Activated CD4-positive, CD25-positive, alpha-beta regulatory T cell treated with anti-CD3 and anti-CD28 coated beads, Interleukin-2, amount 50 U/mL, for 16 hours (primary cell): Measurements from ENCODE around the gene MAP3K7.

Experiments used
- DNase-seq: peaks from one replicate; pipeline ENCODE4 v3.0.0-alpha.2; 2020; ENCODE audit warnings: low read depth, low spot score

MAP3K7 gene

GRCh38 chr6:90586836-90587638, at the start of gene MAP3K7:
Gene MAP3K7, minus strand, starts transcription at chr6:90587072. Its CDS starts 189 bp downstream, at chr6:90586883.
- DNase-seq = peak; percentile 87

GRCh38 chr6:90631046-90631445, 44.2 kb upstream of the MAP3K7 start:
- DNase-seq = no peak

GRCh38 chr6:90621581-90621980, 34.7 kb upstream of the MAP3K7 start:
- no peak for DNase-seq

- no peak for DNase-seq
Observed at GRCh38 chr6:90619221-90619620, 32.3 kb upstream of the MAP3K7 start.

- DNase-seq = no peak
Observed at GRCh38 chr6:90612313-90612680, 25.4 kb upstream of the MAP3K7 start.

- no peak for DNase-seq
Observed at GRCh38 chr6:90611543-90612312, 24.9 kb upstream of the MAP3K7 start.

- no peak for DNase-seq
Observed at GRCh38 chr6:90610751-90611542, 24.1 kb upstream of the MAP3K7 start.

- DNase-seq = no peak
Observed at GRCh38 chr6:90610301-90610750, 23.5 kb upstream of the MAP3K7 start.

GRCh38 chr6:90605749-90606340, 19.0 kb upstream of the MAP3K7 start:
- no peak for DNase-seq

- DNase-seq = no peak
Observed at GRCh38 chr6:90604546-90604945, 17.7 kb upstream of the MAP3K7 start.

- DNase-seq = no peak
Observed at GRCh38 chr6:90599151-90599550, 12.3 kb upstream of the MAP3K7 start.

GRCh38 chr6:90598192-90598951, 11.5 kb upstream of the MAP3K7 start:
- no peak for DNase-seq

GRCh38 chr6:90596967-90597539, 10.2 kb upstream of the MAP3K7 start:
- no peak for DNase-seq

GRCh38 chr6:90595854-90596253, 9.0 kb upstream of the MAP3K7 start:
- DNase-seq = no peak

GRCh38 chr6:90586546-90586835, 381 bp downstream of the MAP3K7 start:
- no peak for DNase-seq

- DNase-seq = no peak
Observed at GRCh38 chr6:90584636-90585255, 2.1 kb downstream of the MAP3K7 start.

GRCh38 chr6:90583836-90584481, 2.9 kb downstream of the MAP3K7 start:
- DNase-seq = no peak

GRCh38 chr6:90583179-90583835, 3.6 kb downstream of the MAP3K7 start:
- no peak for DNase-seq

- no peak for DNase-seq
Observed at GRCh38 chr6:90581146-90581545, 5.7 kb downstream of the MAP3K7 start.
